ENCODE results near the gene PARL. TPM values are rescaled to one million over a fixed set of nuclear protein-coding genes. Genes with fewer than 3 reads are reported as not detected.
A peak's percentile ranks its signal among the peaks of the same experiment; 100 is the strongest.

PARL gene
- polyA plus RNA-seq, 1 experiment, result 46.2 TPM

DNA sequence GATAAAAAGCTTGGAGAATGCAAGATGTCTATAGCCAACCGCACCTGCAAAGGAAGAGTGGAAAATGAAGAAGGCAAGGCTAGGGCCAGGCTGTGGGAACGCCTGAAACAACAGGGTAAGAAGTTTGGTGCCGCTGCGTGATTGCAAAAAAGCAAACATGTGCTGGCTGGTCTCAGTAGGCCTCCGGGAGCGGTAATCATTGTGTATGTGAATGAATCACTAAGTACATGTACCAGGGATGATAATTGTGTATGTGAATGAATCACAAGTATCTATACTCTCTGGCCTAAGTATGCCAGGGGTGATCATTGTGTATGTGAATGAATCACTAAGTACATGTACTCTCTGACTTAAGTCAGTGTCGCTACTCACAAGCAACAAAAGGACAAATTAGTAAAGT is 40.3 kb upstream of the PARL start:
- Histone ChIP-seq H3K27ac (ENCODE audit: low read depth, low read length) (peak overlapping the region; percentile 39), H3K9me3 (ENCODE audit: control insufficient read depth, insufficient read depth, low read length) (no peaks in the 10 kb centered on the region; the same call in 1 of the 2 replicates), H3K4me3 (ENCODE audit: low read depth, low read length) (no peak overlapping the region), H3K27me3 (ENCODE audit: control insufficient read depth, insufficient read depth, low read length) (no peaks in the 10 kb centered on the region)
- CTCF ChIA-PET, result no interaction called here
- peak; percentile 44 for DNase-seq (ENCODE audit: low read depth, low spot score)
- TF ChIP-seq CTCF (IDR thresholded peaks at IDR 0.05; ENCODE audit: low read depth, low read length), result no peak
- POLR2A ChIA-PET, result no interaction called here

GRCh38 chr3:183924543-183924942 is 39.9 kb upstream of the PARL start:
- no peak overlapping the region for H3K4me3 ChIP-seq (ENCODE audit: low read depth, low read length)
- no peaks in the 10 kb centered on the region; the same call in 1 of the 2 replicates for H3K9me3 ChIP-seq (ENCODE audit: control insufficient read depth, insufficient read depth, low read length)
- ChIA-PET CTCF (no interaction called here), POLR2A (no interaction called here)
- TF ChIP-seq CTCF (IDR thresholded peaks at IDR 0.05; ENCODE audit: low read depth, low read length), result no peak
- H3K27ac ChIP-seq (ENCODE audit: low read depth, low read length), result peak overlapping the region; percentile 39
- no peaks in the 10 kb centered on the region for H3K27me3 ChIP-seq (ENCODE audit: control insufficient read depth, insufficient read depth, low read length)
- DNase-seq (ENCODE audit: low read depth, low spot score), result no peak

- H3K9me3 ChIP-seq (ENCODE audit: control insufficient read depth, insufficient read depth, low read length), result no peaks in the 10 kb centered on the region; the same call in 1 of the 2 replicates
- ChIA-PET CTCF (no interaction called here), POLR2A (no interaction called here)
- no peak overlapping the region for H3K4me3 ChIP-seq (ENCODE audit: low read depth, low read length)
- DNase-seq (ENCODE audit: low read depth, low spot score), result no peak
- TF ChIP-seq CTCF (IDR thresholded peaks at IDR 0.05; ENCODE audit: low read depth, low read length), result no peak
- no peaks in the 10 kb centered on the region for H3K27me3 ChIP-seq (ENCODE audit: control insufficient read depth, insufficient read depth, low read length)
- no peak overlapping the region for H3K27ac ChIP-seq (ENCODE audit: low read depth, low read length)
Observed at GRCh38 chr3:183922421-183922820, 37.7 kb upstream of the PARL start.

DNA sequence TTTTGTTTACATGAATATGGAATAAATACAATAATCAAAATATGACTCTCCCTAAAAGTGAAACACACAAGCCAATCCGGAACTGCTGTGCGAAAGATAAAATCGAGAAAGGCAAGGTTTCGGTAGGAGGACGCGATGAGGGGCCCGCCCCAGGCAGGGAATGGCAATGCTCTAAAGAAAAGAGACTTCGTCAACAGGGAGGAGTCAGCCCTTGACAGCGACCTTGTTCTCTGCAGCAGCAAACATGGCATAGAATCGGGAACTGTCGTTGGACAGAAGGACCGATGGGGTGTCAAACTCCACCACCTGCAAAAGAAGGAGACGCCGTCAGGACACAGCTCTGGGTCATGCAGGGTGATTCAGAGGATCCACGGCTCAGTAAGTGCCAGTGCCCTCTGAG is 36.4 kb upstream of the PARL start:
- H3K9me3 ChIP-seq (ENCODE audit: control insufficient read depth, insufficient read depth, low read length), result no peaks in the 10 kb centered on the region; the same call in 1 of the 2 replicates
- TF ChIP-seq CTCF (IDR thresholded peaks at IDR 0.05; ENCODE audit: low read depth, low read length), result no peak
- ChIA-PET CTCF (no interaction called here), POLR2A (no interaction called here)
- no peak for DNase-seq (ENCODE audit: low read depth, low spot score)
- no peak overlapping the region for H3K27ac ChIP-seq (ENCODE audit: low read depth, low read length)
- H3K4me3 ChIP-seq (ENCODE audit: low read depth, low read length), result no peak overlapping the region
- H3K27me3 ChIP-seq (ENCODE audit: control insufficient read depth, insufficient read depth, low read length), result no peaks in the 10 kb centered on the region

- DNase-seq (ENCODE audit: low read depth, low spot score), result no peak
- no peak overlapping the region for H3K27ac ChIP-seq (ENCODE audit: low read depth, low read length)
- H3K27me3 ChIP-seq (ENCODE audit: control insufficient read depth, insufficient read depth, low read length), result no peaks in the 10 kb centered on the region
- no peak overlapping the region for H3K4me3 ChIP-seq (ENCODE audit: low read depth, low read length)
- ChIA-PET POLR2A (no interaction called here), CTCF (no interaction called here)
- H3K9me3 ChIP-seq (ENCODE audit: control insufficient read depth, insufficient read depth, low read length), result no peaks in the 10 kb centered on the region; the same call in 1 of the 2 replicates
- TF ChIP-seq CTCF (IDR thresholded peaks at IDR 0.05; ENCODE audit: low read depth, low read length), result no peak
Observed at GRCh38 chr3:183920416-183920815, 35.7 kb upstream of the PARL start.
